Ishikawa (cell line): ENCODE results near the gene DIAPH2.

ENCODE experiments used
- TEAD4 ChIP-seq: IDR thresholded peaks from 2 replicates; pipeline ENCODE4 v1.6.1; 2012
- TF ChIP-seq, protein P1 (sequence below): IDR thresholded peaks from 2 replicates; pipeline ENCODE4 v1.6.1; 2012

GRCh38 chrX:96834137-96834536, 149.5 kb downstream of the DIAPH2 start:
- TF ChIP-seq, protein P1, sequence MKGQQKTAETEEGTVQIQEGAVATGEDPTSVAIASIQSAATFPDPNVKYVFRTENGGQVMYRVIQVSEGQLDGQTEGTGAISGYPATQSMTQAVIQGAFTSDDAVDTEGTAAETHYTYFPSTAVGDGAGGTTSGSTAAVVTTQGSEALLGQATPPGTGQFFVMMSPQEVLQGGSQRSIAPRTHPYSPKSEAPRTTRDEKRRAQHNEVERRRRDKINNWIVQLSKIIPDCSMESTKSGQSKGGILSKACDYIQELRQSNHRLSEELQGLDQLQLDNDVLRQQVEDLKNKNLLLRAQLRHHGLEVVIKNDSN, result no peak
- TF ChIP-seq TEAD4, result no peak
